AML-193 (cell line): ENCODE measurements around the gene PELI3.
"Not testable (repeated sequence)": the region's sequence is repeated elsewhere in the genome, so short reads cannot be mapped to it uniquely, and the experiment has no call there.

Source experiments
- DNase-seq, 2 experiments: peaks; one replicate each; lab custom pipeline; 2025; lab: John Stamatoyannopoulos, UW

Gene PELI3

DNA sequence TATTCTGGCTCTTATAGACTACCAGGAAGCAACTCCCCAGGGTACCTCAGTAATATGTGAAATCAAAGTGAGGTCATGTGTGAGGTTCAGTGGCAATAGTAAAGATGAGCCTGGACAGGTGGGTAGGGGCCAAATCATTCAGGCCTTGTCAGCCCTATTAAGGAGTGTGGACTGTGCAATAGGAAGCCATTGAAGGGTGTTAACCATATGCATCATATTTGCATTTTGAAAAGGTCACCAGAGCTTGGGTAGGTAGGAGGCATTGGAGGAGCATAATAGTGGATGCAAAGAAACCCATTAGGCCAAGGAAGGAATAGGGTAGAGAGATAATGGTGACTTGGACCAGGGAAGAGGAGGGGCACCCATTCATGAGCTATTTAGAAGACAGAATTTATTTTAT is 19.7 kb upstream of the PELI3 start:
- DNase-seq, result no peak

- peak; percentile 3 to 15 for DNase-seq
Measured at GRCh38 chr11:66448523-66448922, 18.2 kb upstream of the PELI3 start.

- peak in 1 of 2 experiments; percentile 13 for DNase-seq
Measured at GRCh38 chr11:66450560-66450959, 16.1 kb upstream of the PELI3 start.

GRCh38 chr11:66451663-66452062 is 15.0 kb upstream of the PELI3 start:
- no peak for DNase-seq

- DNase-seq, result no peak
Measured at GRCh38 chr11:66454247-66454646, 12.5 kb upstream of the PELI3 start.

GRCh38 chr11:66454828-66455227 is 11.9 kb upstream of the PELI3 start:
- DNase-seq, result no peak

DNA sequence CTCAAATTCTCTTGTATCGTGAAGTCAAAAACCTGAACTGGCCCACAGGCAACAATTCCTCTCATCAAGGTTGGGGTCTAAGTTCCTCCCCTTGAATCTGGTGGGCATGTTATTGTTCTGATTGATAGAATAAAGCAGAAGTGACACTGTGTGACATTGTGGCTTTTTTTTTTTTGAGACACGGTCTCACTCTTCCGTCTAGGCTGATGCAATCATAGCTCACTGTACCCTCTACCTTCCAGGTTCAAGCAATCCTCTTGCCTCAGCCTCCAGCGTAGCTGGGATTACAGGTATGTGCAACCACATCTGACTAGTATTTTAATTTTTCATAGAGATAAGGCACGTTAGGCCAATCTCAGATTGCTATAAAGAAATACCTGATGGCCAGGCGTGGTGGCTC is 8.9 kb upstream of the PELI3 start:
- DNase-seq, result peak in 1 of 2 experiments; percentile 21

DNA sequence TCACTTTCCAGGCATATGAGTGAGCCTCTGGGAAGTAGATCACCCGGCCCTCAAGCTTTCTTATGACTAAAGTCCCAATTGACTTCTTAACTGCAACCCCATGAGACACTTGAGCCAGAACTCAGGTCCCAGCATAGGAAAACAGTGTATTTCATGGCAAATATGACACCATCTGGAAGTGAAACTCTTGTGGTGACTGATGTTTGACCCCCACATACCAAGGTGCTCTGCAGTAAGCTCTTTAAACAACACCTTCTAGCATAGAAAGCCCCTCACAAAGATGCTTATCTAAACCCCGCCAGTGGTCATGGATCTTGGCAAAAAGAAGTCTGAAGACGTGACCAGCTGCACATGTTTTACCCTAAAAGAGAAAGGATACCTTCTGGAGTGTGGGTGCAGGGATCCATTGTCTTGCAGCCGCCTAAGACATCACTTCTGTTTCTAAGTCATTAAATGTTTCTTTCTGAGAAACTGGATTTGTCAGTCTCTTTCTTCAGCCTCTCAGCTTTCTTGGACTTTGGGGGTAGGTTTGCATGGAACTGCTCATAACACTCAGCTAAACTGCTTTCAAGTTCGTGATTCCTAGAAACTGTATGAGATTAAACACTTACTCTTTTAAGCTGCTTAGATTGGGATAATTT is 7.4 kb upstream of the PELI3 start:
- no peak for DNase-seq

GRCh38 chr11:66462010-66462409 is 4.7 kb upstream of the PELI3 start:
- DNase-seq, result no peak

- no peak for DNase-seq
Measured at GRCh38 chr11:66462911-66463310, 3.8 kb upstream of the PELI3 start.

- DNase-seq, result not testable (repeated sequence)
Measured at GRCh38 chr11:66464116-66464515, 2.6 kb upstream of the PELI3 start.

DNA sequence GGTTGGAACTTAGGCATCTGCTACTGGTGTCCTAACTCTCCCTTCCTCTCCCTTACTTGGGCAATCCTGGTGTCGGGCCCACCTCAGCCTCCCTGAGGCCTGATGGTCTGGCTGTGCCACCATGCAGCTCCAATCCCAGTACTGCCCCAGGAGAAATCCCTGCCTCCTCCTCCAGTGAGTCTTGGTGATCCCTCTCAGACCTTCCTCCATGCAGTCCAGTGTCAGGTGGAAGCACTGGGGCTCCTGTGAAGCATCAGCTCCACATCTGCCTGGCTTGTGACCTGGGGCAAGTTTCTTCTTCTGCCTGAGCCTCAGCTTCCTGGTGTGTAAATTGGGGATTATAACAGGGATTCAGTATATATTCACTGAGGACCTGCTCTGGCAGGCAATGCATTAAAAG is 1.8 kb upstream of the PELI3 start:
- DNase-seq, result no peak

GRCh38 chr11:66465373-66466224 is 1.1 kb upstream of the PELI3 start:
- DNase-seq, result no peak

DNA sequence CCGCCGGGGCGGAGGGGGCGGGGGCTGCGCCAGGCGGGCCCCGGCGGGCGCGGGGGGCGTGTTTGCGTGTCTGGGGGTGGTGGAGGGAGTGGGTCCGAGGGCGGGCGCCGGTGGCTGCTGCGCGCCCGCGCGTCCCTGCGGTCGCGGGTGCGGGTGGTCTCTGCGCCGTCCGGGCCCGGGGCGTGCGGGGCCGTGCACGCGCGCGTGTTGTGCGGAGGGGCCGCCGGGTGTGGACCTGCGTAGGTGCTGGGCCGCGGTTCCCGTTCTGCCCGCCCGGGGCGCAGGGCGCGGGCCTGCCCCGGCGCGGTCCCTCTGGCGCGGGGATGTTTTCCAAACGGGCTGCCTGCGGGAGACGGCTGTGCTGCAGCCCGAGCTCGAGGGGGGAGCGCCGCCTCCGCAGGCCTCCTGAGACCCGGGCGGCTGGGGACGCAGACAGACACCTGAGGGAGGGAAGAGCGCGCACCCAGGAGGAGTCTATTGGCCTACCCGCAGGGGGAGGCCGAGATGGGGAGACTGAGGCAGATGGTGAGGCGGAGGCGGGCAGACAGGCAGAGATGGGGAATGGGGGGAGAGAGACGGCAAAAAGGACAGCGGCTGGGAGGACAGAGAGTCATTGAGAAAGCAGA is 442 bp downstream of the PELI3 start:
- DNase-seq, result no peak

GRCh38 chr11:66467756-66468155 is 1.1 kb downstream of the PELI3 start:
- DNase-seq, result peak; percentile 73 to 77

- no peak for DNase-seq
Measured at GRCh38 chr11:66468691-66469090, 2.0 kb downstream of the PELI3 start.

DNA sequence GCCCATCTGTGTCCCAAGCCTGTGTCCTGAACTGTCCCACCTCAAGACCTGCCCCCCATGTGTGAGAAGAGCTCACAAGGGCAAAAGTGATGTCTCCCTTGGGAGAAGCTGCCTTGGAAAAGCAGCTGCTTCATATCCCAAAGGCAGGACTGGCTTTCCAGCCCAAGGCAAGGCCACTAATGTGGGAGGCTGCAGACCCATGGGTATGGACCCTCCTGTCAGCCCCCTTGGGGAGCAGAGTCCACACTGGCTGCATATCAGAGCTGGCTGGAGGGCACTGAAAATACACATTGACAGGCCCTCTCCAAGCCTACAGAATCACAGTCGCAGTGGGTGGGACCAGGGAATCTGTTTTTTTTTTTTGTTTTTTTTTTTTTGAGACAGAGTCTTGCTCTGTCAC is 2.7 kb downstream of the PELI3 start:
- DNase-seq, result no peak

DNA sequence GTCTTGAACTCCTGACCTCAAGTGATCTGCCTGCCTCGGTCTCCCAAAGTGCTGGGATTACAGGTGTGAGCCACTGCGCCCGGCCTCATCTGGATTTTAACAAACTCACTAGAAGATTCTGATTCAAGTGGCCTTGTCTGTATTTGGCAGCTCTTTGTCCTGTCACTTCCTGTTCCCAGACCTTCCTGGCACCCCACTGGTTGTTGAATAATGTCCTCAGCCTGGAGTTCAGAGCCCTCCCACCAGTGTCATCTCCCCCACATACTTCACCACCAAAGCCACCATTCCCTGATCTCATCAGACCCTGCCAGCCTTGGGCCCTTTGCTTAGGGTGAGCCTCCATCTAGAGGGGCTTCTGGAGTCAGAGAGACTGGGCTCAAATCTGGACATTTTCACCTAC is 3.3 kb downstream of the PELI3 start:
- no peak for DNase-seq

DNA sequence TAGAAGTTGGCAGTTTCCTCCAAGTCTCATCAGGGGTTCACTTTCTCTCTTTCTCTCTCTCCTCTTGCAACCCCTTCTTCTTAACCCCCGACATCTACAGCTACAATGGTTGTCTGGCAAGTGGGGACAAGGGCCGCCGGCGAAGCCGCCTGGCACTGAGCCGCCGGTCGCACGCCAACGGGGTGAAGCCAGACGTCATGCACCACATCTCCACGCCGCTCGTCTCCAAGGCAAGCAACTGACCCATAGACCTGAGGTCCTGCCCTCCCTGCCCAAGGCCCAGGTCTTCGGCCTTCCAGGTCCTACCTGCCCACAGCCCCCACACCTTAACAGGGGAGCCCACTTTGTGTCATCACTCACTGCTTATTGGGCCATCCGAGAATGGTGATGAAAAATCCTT is 4.4 kb downstream of the PELI3 start:
- DNase-seq, result no peak

DNA sequence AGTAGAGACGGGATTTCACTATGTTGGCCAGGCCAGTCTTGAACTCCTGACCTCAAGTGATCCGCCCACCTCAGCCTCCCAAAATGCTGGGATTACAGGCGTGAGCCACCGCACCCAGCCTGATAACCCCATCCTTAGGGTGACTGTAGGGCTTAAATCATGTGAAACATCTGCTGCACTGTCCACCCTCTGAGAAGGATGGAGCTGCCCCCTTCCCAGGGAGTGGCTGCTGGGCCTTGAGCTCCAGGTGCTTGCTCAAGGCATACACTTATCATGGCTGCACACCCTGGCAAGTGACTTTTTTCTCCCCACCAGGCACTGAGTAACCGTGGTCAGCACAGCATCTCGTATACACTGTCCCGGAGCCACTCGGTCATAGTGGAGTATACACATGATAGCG is 5.3 kb downstream of the PELI3 start:
- no peak for DNase-seq

GRCh38 chr11:66473167-66473566 is 6.5 kb downstream of the PELI3 start:
- no peak for DNase-seq

DNA sequence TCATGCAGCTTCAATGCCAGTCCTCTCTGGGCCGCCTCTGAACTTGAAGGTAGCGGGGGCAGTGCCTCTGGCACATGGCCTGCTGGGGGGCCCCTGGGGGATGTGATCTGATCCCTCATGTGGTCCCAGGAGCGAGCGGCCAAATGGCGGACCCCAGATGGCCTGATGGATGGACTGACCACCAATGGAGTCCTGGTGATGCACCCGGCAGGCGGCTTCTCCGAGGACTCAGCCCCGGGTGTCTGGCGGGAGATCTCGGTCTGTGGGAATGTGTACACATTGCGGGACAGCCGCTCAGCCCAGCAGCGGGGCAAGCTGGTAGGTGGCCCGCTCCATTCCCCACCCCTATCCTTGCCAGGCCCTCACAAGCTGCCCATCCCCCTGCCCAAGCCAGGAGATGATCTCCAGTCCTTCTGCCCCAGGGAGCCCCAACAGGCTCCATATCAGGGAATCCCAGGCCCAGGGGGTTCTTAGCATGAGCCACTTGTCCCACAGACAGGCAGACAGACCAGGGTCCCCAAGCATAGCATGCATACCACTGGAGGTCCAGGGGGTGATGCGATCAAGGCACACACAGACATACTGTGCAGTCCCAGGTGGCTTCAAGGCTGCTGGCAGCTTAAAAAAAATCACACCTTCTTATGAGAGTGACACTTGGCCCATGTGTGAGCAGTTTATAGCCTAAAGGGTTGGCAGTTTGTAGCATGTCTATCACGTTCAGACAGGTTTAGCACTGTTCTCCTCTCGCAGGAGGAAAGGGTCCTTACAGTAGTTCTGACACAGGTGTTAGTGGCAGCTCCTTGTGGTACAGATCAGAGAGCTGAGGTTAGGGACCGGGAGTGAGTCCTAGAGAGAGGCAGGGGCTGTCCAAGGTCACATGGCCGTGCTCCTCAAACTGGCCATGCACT is 7.2 kb downstream of the PELI3 start:
- DNase-seq, result no peak
